HepG2 (cell line): ENCODE results near the gene PAIP1. TPM values are rescaled to one million over a fixed set of nuclear protein-coding genes. Genes with fewer than 3 reads are reported as not detected.
A peak's percentile ranks its signal among the peaks of the same experiment; 100 is the strongest.

Source experiments
- KIAA2018 ChIP-seq: sonication (generic); formaldehyde crosslinking; IDR thresholded peaks from 2 replicates; pipeline ENCODE4 v1.5.0; 2020; ENCODE audit warnings: mild to moderate bottlenecking, missing genetic modification reagents, borderline replicate concordance
- REST ChIP-seq, 2 experiments: IDR thresholded peaks; 2 replicates each; pipeline ENCODE4 v1.6.1; 2011 to 2012; ENCODE audit warnings: low read length in 2 of 2, borderline replicate concordance in 1 of 2, low read depth in 1 of 2, mild to moderate bottlenecking in 1 of 2, moderate library complexity in 1 of 2
- REXO4 ChIP-seq: sonication (generic); formaldehyde crosslinking; IDR thresholded peaks from 2 replicates; pipeline ENCODE4 v1.8.0; 2022; ENCODE audit warnings: missing genetic modification reagents, mild to moderate bottlenecking, borderline replicate concordance
- ZBTB37 ChIP-seq: sonication (generic); formaldehyde crosslinking; IDR thresholded peaks from 2 replicates; pipeline ENCODE4 v1.4.0; 2020; ENCODE audit warnings: mild to moderate bottlenecking, missing genetic modification reagents
- ZHX2 ChIP-seq, 2 experiments: sonication (generic) in 1 of 2; formaldehyde crosslinking in 1 of 2; IDR thresholded peaks; 2 replicates each; pipeline versions ENCODE4 v1.6.1 to v1.9.0; 2014 to 2022; ENCODE audit warnings: antibody characterized with exemption in 1 of 2, borderline replicate concordance in 1 of 2, inconsistent platforms in 1 of 2, low read depth in 1 of 2, missing genetic modification reagents in 1 of 2
- polyA plus RNA-seq, 8 experiments: library from polyadenylated mRNA; depleted of rRNA in 3 of 8; stranded (reverse) in 7 of 8; unstranded in 1 of 8; fragments of >200 nt; fragmentation: Illumina TruSeq in 4 of 8; extraction: Trizol in 4 of 8; gene quantifications; 2 replicates each; pipeline versions ENCODE4 v1.2.1 to v1.2.3, GENCODE V29; 2011 to 2016; ENCODE audit warnings: low read depth in 4 of 8, missing spikeins in 1 of 8, mixed read lengths in 1 of 8; ENCODE audit not compliant: insufficient read depth in 1 of 8
- total RNA-seq, 5 experiments: library from RNA; depleted of rRNA; stranded (reverse); fragments of >200 nt; fragmentation: Illumina TruSeq; extraction: Trizol; gene quantifications; 2 replicates each; pipeline ENCODE4 v1.2.3, GENCODE V29; 2016; ENCODE audit warnings: low read depth in 1 of 5

The PAIP1 gene
- total and polyA plus RNA-seq, 2 of the 13 experiments (the other 11 are each of a cell fraction or from before 2014, with no cell fraction given), result 96.6 to 116 TPM

GRCh38 chr5:43483298-43484105 lies 73.4 kb downstream of the PAIP1 start, which contains the start of gene TMEM267 (continued):
- TF ChIP-seq KIAA2018, result no peak
- peak in 1 of 2 experiments; percentile 17; a peak in 1 of 4 replicates for TF ChIP-seq REST (IDR thresholded peaks at IDR 0.05; ENCODE audit: borderline replicate concordance in 1 of 2, low read depth in 1 of 2, low read length in 2 of 2)
- TF ChIP-seq ZHX2 (IDR thresholded peaks at IDR 0.05; ENCODE audit: low read depth), result 0 out of 2 replicates have a peak, but pooled peaks have one; percentile 49
- no peak; the same call in 1 of the 2 replicates for TF ChIP-seq ZHX2 (CRISPR knock-in tag; IDR thresholded peaks at IDR 0.05; ENCODE audit: borderline replicate concordance)
- peak; percentile 53; the same call in 1 of the 2 replicates for TF ChIP-seq ZBTB37
- no peak for TF ChIP-seq REXO4 (CRISPR knock-in tag)
